Activated effector memory CD4-positive, alpha-beta T cell treated with Interleukin-2 at 50 U/mL for 16 hours (primary cell): ENCODE results near the gene NDUFAF4.

Experiments used
- DNase-seq: peaks from one replicate; pipeline ENCODE4 v3.0.0-alpha.2; 2020

The NDUFAF4 gene

DNA sequence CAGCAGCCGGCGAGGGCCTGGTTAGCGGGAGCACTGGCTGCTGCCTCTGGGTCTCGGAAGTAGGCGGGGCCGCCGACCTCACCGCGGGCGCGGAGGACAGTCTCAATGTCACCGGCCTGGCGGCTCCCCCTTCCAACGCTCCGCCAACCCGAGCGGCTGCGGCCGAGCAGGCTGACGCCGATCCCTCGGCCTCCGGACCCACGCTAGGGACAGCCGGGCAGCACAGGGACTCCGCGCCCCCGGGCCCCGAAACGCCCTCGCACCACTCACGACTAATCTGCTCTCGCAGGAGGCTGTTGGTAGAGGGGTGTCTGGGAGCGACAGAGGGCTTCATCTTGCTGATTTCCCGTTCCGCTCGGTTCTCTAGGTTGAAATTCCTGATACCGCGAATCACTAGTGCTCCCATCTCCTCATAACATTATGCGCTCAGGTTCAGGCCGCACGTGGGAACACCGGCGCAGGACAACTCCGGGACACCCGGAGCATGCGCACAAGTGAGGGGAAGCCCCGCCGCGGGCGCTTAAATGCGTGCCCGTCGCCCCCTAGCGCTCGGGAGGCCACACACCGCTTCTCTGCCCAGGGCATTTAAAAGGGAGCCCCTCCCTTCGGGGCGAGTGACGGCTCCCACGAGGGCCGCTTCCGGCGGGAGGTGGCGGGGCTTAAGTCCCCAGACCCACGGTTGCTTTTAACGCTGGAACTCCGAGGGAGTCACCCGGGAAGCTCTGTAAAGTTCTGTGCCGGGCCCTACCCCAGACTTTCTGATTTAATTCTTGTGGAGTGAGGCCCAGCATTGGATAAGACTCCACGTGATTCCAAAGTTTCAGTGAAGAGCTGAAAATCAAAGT lies at the start of gene NDUFAF4:
NDUFAF4 (minus strand) TSS at position 496 of the 845 bp plus-strand sequence; CDS start at position 406, 90 bp downstream.
- peak; percentile 92 for DNase-seq

DNA sequence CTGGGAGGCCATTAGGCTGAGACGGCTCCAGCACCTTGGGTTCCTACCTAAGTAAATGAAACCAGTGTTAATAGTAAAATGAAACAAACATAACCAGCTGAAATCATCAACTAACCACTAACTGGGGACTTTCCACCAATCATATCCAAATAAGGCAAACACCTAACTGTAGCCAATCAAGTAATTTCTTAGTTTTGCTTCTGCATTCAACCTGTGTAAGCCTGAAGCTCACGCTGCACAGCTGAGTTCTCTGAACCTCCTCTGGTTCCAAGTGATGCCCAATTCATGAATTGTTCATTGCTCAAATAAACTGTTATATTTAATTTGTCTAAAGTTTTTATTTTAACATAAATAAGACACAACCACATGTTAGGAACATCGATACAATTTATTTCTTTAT lies 49.4 kb upstream of the NDUFAF4 start:
- no peak for DNase-seq

DNA sequence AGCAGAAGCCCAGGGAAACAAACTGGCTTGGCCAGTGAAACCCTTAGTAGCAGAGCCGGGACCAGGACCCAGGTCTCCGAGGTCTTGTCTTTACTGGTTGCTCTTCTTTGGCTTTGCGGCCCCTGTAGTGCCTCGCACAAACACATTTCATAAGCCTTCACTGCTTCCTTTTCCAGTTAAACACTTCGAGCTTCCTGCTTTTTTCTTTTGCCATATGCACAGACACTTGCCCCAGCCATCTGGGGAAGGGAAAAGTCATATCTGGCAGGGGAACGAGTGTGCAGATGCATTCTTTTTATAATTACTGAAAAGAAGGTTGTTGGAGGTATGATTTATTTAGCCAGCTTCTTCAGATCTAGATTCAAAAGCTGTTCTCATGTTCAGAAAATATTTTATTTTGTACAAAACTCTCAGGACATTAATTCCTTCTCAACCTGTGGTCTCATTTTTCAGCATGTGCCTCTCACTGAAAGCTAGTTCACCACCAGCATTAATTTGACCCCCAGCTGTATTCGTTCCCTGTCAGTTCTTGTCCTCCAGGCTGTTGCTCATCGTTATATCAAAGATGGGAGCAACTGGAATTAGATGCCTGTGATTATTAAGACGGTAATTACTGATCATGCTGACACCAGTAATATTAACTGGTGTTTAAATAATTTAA lies 46.0 kb upstream of the NDUFAF4 start:
- no peak for DNase-seq

GRCh38 chr6:96942676-96943075 lies 45.0 kb upstream of the NDUFAF4 start:
- DNase-seq: no peak

- DNase-seq: no peak
These were observed 42.6 kb upstream of the NDUFAF4 start for GRCh38 chr6:96940322-96940721.

GRCh38 chr6:96939007-96939805 lies 41.5 kb upstream of the NDUFAF4 start:
- DNase-seq: no peak

GRCh38 chr6:96934087-96934486 lies 36.4 kb upstream of the NDUFAF4 start:
- no peak for DNase-seq

DNA sequence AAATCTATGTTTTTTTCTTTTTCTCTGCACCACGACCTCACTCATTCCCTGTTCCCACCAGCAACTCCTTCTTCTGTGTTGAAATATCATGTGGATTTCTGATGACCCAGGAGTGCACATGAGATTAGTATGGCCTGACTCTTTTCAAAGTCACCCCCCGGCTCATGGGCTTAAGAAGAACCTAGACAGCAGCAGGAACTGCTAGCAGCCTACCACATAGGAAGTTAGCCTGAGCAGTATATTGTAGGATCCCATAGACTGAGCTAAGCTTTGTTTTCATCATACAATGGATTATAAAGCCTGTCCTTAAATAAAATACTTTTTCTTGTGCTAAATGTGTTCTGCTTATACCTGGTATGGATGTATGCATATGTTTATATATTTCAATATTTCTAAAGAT lies 33.5 kb upstream of the NDUFAF4 start:
- no peak for DNase-seq

- DNase-seq: no peak
These were observed 32.0 kb upstream of the NDUFAF4 start for GRCh38 chr6:96929741-96930140.

- no peak for DNase-seq
These were observed 30.0 kb upstream of the NDUFAF4 start for GRCh38 chr6:96927660-96928059.

DNA sequence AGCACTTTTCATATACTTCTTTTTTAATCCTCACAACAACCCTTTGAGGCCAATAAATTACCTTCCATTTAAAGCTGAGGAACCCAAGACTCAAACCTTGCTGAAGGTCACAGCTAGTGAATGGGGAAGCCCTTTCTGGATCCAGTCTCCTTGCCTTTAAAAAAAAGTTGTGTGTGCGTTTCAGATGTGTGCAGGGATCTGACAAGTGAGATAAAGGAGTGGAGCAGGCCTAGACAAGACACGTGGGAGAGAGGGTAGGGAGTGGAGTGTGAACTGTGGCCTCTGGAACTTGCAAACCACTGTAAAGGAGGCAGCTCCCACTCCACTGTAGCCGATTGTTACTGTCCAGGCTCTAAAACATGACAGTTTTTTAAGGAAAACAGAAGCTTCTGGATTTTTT lies 28.7 kb upstream of the NDUFAF4 start:
- no peak for DNase-seq

GRCh38 chr6:96925290-96925687 lies 27.6 kb upstream of the NDUFAF4 start:
- no peak for DNase-seq

DNA sequence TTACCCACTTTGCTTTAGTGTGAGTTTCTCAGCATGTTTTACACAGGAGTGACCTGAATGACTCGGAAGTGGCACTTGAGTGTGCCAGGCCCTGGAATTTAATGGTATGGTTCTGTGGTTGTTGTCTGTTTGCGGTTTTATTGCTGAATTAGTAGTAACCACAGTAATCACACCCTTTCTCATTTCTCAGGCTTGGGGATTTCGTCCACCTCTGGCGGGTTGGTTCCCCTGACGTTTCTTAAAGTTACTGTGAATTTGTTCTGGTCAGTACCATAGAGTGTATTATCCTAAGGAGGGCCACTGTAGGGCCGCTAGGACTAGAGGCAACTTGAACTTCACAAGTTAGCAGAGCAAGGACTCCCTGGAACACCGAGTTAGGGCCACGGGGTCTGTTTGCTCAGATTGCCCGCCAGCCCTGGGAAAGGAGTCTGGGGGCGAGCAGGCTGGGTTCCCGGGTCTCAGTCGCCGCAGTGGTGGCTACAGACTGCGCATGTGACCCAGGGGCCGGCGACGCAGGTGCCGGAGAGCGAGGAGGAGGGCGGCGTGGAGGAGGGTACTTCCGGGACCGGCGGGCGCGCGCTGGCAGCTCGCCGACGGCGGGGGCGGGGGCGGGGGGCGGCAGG lies 26.3 kb upstream of the NDUFAF4 start:
- DNase-seq: peak; percentile 6

- DNase-seq: no peak
These were observed 25.7 kb upstream of the NDUFAF4 start for GRCh38 chr6:96923400-96923799.

- DNase-seq: no peak
These were observed 19.4 kb upstream of the NDUFAF4 start for GRCh38 chr6:96917098-96917497.

DNA sequence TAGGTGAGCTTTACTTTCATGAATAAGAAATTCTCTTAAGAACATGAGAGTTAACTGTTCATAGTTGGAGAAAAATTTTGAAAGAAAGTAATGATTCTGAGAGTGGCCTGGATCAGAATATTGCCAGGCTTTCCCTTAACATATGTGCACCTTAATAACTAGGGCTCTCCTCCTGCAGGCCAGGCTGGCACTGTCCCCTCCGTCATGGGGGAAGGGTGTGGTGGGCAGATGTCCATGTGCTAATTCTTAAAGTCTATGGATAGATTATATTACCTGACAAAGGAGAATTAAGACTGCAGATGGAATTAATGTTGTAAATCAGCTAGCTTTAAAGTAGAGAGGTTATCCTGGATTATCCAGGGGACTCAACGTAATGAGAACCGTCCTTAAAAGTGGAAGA lies 15.9 kb upstream of the NDUFAF4 start:
- no peak for DNase-seq

DNA sequence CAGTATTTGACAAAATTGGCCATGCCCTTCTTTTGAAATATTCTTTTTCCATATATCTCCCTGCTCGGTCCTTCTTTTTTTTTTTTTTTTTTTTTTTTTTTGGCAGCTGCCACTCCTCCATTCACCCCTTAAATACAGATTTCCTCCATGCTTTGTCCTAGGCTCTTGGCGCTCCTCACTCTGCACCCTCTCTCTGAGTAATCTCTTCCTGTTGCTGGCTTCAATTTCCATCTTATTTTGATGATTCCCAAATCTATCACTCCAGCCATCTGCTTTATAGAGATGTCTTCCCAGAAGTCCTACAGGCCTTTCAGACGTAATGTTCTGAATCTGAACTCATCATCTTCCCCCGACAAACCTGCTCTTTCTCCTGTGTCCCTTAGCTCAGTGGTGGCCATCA lies 14.1 kb upstream of the NDUFAF4 start:
- DNase-seq: no peak

GRCh38 chr6:96911171-96911570 lies 13.5 kb upstream of the NDUFAF4 start:
- DNase-seq: no peak

- DNase-seq: no peak
These were observed 12.1 kb upstream of the NDUFAF4 start for GRCh38 chr6:96909811-96910210.

DNA sequence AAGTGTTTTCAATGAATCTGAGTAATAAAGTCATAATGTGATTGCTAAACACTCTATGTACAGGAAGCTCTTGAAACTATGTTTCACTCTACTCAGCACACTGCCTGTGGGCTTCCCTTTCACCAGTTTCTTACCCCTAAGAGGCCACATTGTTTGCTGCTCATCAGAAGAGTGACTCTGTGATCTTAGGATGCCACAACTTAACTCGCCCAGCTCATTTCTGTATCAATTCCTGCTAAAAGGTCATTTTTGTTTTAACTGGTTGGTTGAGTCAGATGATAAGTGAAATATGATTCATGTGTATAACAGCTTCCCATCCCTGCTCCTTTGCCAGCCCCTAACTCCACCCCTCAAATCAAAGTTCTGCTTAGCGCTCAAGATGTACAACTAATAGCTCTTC lies 9.8 kb upstream of the NDUFAF4 start:
- DNase-seq: no peak

DNA sequence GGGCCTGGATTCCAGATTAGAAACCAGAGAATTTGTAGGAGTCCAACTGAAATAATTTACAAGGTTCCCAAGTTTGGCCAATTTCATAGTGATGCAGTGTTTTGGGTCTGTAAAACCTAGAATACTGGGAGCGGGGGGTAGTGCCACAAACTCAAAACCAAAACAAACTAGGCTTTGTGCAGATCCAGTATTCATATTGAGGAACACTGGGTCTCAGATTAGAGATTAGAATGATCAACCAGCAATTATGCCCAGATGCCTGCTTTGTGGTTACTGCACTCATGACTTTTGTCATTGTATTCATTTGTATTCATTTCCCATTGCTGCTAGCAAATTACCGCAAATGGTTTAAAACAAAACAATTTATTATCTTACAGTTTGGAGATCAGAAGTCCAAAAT lies 3.2 kb upstream of the NDUFAF4 start:
- DNase-seq: no peak

DNA sequence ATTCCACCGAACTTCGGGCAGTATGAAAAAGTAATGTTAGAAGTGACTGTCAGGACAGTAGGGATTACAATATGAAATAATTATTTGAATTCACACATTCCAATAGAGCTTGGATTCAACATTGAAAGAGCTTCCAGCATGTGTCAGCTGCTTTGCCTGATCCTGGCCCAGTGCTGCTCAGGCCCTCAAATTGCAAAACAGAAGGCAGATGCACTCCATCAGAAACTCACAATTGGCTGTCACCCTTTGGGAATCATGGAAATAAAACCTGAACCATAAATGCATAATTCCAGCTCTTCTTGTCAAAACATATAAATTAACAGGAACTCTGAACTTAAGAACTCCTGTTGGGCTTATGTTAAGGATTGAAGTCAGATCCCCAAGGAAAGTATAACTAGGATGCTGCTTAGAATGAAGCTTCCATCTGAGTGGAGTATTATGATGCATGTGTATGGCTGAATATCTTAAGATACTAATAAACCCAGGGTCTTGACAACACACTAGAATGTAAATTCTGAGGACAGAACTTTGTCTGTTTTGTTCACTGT lies 1.8 kb upstream of the NDUFAF4 start:
- DNase-seq: no peak

GRCh38 chr6:96899019-96899418 lies 1.3 kb upstream of the NDUFAF4 start:
- DNase-seq: no peak
